ENCODE measurements around the gene TEX52. TPM values are rescaled to one million over a fixed set of nuclear protein-coding genes. Genes with fewer than 3 reads are reported as not detected.
A peak's percentile ranks its signal among the peaks of the same experiment; 100 is the strongest.

Gene TEX52
- total and polyA plus RNA-seq, 2 of the 13 experiments (the other 11 are each of a cell fraction or from before 2014, with no cell fraction given) = 0.05 TPM; not detected in 1

DNA sequence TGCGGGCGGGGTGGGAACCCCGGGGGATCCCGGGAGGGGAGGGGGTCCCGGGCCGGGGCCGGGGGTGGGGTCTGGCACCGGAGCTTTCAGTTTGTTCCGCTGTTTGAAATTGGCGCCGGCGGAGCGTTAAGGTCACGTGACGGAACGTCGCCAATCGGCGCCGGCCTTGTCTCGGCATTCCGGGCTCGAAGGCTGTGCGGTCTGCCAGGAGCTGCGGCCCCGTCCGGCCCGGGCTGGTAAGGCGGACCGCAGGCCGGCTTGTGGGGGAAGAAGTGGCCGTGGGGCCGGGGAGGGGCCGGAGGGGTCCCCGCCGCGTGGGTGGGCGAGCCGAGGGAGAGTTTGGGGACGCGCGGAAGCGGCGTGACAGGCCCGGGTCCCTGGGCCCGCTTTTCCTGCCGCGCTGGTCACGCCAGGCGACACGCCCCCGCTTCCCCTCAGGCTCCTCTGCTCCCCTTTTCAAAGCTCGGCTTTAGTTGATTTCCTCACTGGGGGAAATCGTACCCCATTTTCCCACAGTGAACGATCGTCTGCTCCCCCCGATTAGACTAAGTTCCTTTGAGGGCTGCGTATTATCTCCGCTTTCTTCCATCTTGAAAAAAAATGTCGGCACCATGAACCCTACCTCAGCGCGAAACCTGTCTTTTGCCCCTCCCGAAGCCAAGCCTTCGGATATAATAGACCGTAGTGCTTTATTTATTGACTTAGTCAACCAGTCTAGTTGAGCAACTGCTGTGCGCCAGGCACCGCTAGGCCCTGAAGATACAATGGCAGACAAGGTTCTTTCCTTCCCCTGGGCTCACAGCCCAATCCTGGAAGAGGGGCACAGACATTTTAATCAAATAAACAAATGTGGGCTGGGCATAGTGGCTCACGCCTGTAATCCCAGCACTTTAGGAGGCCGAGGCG lies 20.5 kb upstream of the TEX52 start, which contains the start of the genes FOXM1 and RHNO1 (continued):
- TF ChIP-seq, protein P1, sequence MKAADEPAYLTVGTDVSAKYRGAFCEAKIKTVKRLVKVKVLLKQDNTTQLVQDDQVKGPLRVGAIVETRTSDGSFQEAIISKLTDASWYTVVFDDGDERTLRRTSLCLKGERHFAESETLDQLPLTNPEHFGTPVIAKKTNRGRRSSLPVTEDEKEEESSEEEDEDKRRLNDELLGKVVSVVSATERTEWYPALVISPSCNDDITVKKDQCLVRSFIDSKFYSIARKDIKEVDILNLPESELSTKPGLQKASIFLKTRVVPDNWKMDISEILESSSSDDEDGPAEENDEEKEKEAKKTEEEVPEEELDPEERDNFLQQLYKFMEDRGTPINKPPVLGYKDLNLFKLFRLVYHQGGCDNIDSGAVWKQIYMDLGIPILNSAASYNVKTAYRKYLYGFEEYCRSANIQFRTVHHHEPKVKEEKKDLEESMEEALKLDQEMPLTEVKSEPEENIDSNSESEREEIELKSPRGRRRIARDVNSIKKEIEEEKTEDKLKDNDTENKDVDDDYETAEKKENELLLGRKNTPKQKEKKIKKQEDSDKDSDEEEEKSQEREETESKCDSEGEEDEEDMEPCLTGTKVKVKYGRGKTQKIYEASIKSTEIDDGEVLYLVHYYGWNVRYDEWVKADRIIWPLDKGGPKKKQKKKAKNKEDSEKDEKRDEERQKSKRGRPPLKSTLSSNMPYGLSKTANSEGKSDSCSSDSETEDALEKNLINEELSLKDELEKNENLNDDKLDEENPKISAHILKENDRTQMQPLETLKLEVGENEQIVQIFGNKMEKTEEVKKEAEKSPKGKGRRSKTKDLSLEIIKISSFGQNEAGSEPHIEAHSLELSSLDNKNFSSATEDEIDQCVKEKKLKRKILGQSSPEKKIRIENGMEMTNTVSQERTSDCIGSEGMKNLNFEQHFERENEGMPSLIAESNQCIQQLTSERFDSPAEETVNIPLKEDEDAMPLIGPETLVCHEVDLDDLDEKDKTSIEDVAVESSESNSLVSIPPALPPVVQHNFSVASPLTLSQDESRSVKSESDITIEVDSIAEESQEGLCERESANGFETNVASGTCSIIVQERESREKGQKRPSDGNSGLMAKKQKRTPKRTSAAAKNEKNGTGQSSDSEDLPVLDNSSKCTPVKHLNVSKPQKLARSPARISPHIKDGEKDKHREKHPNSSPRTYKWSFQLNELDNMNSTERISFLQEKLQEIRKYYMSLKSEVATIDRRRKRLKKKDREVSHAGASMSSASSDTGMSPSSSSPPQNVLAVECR (CRISPR knock-in tag; IDR thresholded peaks at IDR 0.05; ENCODE audit: borderline replicate concordance) = peak; percentile 91
- TF ChIP-seq, protein P2, sequence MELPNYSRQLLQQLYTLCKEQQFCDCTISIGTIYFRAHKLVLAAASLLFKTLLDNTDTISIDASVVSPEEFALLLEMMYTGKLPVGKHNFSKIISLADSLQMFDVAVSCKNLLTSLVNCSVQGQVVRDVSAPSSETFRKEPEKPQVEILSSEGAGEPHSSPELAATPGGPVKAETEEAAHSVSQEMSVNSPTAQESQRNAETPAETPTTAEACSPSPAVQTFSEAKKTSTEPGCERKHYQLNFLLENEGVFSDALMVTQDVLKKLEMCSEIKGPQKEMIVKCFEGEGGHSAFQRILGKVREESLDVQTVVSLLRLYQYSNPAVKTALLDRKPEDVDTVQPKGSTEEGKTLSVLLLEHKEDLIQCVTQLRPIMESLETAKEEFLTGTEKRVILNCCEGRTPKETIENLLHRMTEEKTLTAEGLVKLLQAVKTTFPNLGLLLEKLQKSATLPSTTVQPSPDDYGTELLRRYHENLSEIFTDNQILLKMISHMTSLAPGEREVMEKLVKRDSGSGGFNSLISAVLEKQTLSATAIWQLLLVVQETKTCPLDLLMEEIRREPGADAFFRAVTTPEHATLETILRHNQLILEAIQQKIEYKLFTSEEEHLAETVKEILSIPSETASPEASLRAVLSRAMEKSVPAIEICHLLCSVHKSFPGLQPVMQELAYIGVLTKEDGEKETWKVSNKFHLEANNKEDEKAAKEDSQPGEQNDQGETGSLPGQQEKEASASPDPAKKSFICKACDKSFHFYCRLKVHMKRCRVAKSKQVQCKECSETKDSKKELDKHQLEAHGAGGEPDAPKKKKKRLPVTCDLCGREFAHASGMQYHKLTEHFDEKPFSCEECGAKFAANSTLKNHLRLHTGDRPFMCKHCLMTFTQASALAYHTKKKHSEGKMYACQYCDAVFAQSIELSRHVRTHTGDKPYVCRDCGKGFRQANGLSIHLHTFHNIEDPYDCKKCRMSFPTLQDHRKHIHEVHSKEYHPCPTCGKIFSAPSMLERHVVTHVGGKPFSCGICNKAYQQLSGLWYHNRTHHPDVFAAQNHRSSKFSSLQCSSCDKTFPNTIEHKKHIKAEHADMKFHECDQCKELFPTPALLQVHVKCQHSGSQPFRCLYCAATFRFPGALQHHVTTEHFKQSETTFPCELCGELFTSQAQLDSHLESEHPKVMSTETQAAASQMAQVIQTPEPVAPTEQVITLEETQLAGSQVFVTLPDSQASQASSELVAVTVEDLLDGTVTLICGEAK (IDR thresholded peaks at IDR 0.05) = no peak
- TF ChIP-seq, protein P2 (CRISPR knock-in tag; IDR thresholded peaks at IDR 0.05) = 0 out of 2 replicates have a peak, but pooled peaks have one; percentile 32
- TF ChIP-seq, protein P3, sequence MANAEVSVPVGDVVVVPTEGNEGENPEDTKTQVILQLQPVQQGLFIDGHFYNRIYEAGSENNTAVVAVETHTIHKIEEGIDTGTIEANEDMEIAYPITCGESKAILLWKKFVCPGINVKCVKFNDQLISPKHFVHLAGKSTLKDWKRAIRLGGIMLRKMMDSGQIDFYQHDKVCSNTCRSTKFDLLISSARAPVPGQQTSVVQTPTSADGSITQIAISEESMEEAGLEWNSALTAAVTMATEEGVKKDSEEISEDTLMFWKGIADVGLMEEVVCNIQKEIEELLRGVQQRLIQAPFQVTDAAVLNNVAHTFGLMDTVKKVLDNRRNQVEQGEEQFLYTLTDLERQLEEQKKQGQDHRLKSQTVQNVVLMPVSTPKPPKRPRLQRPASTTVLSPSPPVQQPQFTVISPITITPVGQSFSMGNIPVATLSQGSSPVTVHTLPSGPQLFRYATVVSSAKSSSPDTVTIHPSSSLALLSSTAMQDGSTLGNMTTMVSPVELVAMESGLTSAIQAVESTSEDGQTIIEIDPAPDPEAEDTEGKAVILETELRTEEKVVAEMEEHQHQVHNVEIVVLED (CRISPR knock-in tag; IDR thresholded peaks at IDR 0.05; ENCODE audit: borderline replicate concordance) = peak; percentile 86
- 0 out of 2 replicates have a peak, but pooled peaks have one; percentile 60 for TF ChIP-seq ZNF674 (CRISPR knock-in tag; IDR thresholded peaks at IDR 0.05; ENCODE audit: low read depth)
- TF ChIP-seq ZNF572 (CRISPR knock-in tag; IDR thresholded peaks at IDR 0.05) = no peak
- no peak for TF ChIP-seq ZNF205 (CRISPR knock-in tag; IDR thresholded peaks at IDR 0.05)
- TF ChIP-seq HNRNPK (IDR thresholded peaks at IDR 0.05; ENCODE audit: low read depth, low read length, poor library complexity, severe bottlenecking) = peak; percentile 53
- TF ChIP-seq KDM3A (CRISPR knock-in tag; IDR thresholded peaks at IDR 0.05; ENCODE audit: low read depth) = 0 out of 2 replicates have a peak, but pooled peaks have one; percentile 24
- TF ChIP-seq MIXL1 (CRISPR knock-in tag; IDR thresholded peaks at IDR 0.05) = no peak
- no peak for TF ChIP-seq HOXA7 (CRISPR knock-in tag; IDR thresholded peaks at IDR 0.05)
- no peak for TF ChIP-seq ZNF333 (CRISPR knock-in tag; IDR thresholded peaks at IDR 0.05; ENCODE audit: borderline replicate concordance)

Data from HepG2 (cell line).